K562 treated with DMSO at 1 percent for 12 hours (cell line): ENCODE results near the gene RGL3. TPM values are rescaled to one million over a fixed set of nuclear protein-coding genes. Genes with fewer than 3 reads are reported as not detected.

ENCODE experiments used
- total RNA-seq: library from RNA; unstranded; fragments of 300-600 nt; gene quantifications from 2 replicates; pipeline ENCODE4 v1.2.3, GENCODE V29; 2022; ENCODE audit not compliant: insufficient read depth

RGL3 gene, protein sequence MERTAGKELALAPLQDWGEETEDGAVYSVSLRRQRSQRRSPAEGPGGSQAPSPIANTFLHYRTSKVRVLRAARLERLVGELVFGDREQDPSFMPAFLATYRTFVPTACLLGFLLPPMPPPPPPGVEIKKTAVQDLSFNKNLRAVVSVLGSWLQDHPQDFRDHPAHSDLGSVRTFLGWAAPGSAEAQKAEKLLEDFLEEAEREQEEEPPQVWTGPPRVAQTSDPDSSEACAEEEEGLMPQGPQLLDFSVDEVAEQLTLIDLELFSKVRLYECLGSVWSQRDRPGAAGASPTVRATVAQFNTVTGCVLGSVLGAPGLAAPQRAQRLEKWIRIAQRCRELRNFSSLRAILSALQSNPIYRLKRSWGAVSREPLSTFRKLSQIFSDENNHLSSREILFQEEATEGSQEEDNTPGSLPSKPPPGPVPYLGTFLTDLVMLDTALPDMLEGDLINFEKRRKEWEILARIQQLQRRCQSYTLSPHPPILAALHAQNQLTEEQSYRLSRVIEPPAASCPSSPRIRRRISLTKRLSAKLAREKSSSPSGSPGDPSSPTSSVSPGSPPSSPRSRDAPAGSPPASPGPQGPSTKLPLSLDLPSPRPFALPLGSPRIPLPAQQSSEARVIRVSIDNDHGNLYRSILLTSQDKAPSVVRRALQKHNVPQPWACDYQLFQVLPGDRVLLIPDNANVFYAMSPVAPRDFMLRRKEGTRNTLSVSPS
- total RNA-seq: 1.3 and 2.0 TPM in 2 replicates

DNA sequence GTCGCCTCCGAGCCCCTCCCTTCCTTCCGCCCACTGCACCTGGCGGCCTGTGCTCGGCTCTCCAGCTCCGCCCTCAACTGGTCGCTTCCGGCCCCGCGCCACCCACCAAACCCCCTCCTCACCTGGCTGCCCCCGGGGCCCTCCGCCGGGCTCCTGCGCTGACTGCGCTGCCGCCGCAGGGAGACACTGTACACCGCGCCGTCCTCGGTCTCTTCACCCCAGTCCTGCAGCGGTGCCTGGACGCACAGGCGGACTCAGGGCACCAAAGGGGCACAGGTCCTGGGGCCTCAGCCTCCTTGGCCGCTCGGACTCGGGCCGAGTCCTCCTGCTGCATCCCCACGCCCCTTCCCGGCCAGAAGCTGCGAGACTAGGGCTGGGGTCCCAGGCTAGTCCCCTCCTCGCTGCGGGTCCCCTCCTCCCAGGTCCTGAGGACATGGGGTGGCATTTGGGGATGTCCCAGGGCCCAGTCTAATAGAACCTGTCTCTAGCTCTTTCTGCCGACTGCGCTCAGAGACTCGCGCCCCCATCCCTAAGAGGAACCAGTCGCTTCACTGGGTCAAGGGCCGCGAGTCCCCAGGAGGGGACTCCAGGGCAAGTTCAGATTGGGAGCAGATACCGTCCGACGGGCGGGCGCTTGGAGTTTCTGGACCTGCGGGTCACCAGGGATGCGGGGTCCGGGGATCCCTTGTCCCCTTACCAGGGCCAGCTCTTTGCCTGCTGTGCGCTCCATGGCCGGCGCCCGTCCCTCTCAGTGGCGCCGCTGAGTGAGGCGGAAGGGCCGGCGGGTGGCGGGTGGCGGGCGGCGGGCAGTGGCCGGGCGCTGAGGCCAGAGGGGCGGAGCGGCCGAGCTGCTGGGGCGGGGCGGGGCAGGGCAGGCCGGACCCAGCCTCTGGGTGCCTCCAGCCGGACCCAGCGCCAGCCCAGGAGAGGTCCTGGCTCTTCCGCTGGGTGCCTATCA, at the start of gene RGL3:
Gene RGL3 (minus strand): TSS at position 766 of the 958 bp plus-strand sequence. CDS start 36 bp downstream, at position 730.

DNA sequence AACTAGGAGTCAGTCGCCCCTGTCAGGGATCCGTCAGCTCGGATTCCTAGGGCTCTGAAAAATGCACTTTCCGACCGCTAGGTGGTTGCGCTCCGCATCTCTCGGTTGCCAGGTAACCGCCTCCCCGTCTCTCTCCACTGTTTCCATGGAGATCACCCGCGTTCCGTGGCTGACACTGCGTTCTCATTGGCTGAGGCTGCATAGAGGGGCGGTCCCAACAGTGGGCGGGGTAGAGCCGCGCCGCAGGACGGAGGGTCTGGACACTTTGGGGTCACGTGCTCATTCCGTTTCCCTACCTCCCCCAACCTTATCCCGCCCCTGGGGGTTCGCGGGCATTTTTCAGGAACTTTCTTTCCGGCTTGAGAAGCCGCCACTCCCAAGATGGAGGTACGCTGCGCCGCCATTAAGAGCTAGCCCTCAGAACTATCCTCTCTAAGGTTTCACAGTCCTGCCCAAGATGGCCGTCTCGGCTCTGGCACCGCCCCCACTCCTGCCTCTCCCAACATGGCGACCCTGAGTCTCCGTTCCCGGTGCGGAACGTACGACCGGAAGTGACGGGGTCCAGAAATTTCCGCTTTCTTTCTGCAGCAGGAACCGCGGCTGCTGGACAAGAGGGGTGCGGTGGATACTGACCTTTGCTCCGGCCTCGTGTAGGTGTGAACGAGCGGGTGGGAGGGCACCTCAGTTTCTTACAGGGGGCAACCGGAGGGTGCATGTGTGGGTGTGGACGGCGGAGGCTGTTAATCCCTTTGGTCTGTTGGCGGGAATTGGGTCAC, 16.1 kb upstream of the RGL3 start, which contains the start of the genes ODAD3 and PRKCSH:
Gene ODAD3 (minus strand): TSS at position 65 of the 776 bp plus-strand sequence. CDS start 105 bp downstream, outside the sequence.
Gene PRKCSH (plus strand): TSS at position 579 of the 776 bp plus-strand sequence. CDS start 483 bp downstream, outside the sequence.

DNA sequence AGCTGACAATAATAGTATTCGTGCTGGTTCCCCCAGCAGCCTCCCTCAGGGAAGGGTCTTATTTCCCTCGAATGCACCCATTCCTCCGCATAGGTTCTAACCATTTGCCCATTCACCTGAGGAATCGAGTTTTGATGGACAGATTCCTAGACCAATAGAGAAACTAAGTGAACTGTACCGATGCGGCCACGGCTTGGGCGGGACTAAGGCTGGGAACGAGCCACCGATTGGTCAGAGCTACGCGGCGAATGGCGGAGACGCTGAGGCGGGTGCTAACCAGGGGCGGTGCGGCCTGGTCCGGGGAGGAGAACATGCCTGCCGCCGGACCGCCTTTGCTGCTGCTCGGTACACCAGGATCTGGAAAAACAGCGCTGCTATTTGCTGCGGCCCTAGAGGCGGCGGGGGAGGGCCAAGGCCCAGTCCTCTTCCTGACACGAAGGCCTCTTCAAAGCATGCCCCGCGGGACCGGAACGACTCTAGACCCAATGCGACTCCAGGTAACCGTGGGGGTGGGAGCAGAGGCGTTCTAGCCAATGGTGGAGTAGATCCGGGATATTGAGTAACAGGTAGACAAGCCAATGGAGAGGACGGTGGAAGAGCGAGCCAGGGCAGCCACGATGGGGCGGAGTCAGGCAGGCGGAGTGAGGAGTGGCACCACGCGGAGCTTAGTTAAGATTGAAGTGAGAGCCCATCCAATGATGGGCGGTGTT, 44.5 kb downstream of the RGL3 start, which contains the start of gene SWSAP1:
Gene SWSAP1 (plus strand): TSS at position 234 of the 710 bp plus-strand sequence. CDS start 15 bp downstream, at position 249.

DNA sequence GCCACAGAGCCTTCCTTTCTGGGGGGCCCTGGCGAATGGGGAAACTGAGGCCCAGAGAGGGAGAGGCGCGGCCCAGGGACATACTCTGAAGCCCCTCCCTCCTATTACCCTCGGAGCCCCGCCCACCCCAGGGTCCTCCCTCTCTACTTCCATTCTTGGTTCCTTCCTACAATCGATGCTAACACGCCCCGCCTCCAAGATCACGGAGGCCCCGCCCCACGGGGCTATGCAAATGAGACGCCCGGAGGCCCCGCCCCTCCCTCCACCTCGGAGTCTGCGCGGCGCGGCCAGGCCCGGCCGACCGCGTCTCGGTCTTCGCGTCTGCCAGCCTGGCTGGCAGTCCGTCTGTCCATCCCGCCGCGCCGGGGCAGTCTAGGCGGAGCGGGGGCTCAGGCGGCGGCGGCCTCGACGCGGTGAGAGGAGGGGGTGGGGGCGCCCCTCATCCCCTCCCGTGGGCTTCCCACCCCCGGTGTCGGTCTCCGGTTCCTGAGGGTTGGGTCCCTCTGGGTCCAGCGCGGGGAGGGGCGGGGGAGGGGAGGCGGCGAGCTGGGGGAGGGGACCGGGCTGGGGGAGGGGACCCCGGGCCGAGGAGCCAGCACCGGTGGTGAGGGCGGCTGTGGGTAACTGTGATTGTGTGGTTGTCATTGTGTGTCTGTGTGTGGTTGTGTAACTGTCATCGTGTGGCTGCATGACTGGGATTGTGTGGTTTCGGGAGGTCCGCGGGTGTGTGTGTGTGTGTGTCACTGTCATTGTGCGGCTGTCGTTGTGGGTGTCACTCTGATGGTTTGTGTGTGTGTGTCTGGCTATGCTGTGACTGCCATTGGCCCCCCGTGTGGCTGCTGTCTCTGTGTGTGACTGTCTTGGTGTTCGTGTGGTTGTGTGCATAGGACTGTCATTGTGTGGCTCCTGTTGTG, 63.7 kb downstream of the RGL3 start, which contains the start of gene PLPPR2:
Gene PLPPR2 (plus strand): TSS at position 273 of the 914 bp plus-strand sequence. CDS start 2,242 bp downstream, outside the sequence.

DNA sequence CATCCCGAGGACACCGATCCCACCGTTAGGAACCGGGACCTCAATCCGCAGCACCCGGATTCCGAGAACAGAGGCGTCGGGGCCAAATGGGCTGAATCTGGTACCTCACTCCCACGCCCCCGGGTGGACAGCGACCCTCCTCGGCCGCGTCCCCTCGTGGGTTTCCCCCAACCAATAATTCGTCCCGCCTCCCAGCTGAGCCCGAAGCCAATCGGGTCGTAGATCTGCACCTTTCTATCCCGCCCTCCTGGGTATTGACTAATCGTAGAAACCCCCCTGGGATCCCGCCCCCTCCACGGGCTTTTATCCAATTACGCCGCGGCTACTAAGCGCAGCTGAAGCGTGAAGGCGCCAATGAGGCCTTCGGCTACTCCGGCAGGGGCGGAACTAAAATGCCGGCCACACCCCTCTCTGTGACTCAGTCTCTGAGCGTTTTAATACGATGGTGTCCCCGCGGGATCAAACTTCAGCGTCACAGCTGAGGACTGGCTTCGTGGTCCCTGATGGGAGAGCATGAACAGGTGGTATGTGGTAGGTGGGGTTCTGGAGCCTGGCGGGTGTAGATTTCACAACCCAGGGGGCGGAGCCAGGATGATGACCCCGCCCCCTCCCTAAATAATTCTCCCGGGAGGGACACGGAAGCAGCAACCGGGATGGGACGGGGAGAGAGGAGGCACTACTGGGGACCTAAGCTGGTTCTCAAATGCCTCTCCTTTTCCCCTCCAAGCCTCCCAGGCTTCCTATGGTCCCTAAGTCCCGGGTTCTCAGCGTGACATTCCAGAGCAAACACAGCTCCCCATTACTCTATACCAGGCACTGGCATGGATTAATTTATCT, 72.8 kb downstream of the RGL3 start, which contains the start of the genes CCDC159 and TMEM205:
Gene CCDC159 (plus strand): TSS at position 416 of the 837 bp plus-strand sequence. CDS start 88 bp downstream, at position 504.
Gene TMEM205 (minus strand): TSS at position 165 of the 837 bp plus-strand sequence. CDS start 649 bp downstream, outside the sequence.

Other genes with a start within 250 kb of the RGL3 start
- gene KANK2, start 221.8 kb downstream of the RGL3 start, total RNA-seq: 14.5 and 56.0 TPM in 2 replicates
- gene ANGPTL8, start 179.7 kb downstream of the RGL3 start, total RNA-seq: not detected in 2 replicates
- gene DOCK6, start 156.8 kb downstream of the RGL3 start, total RNA-seq: 5.7 and 22.5 TPM in 2 replicates
- gene TSPAN16, start 123.2 kb downstream of the RGL3 start, total RNA-seq: not detected in 2 replicates
- 2.0 and 5.5 TPM in 2 replicates for gene RAB3D, start 79.7 kb downstream of the RGL3 start, total RNA-seq
- 63.8 and 74.8 TPM in 2 replicates for gene TMEM205, start 73.0 kb downstream of the RGL3 start, total RNA-seq
- gene CCDC159, start 72.8 kb downstream of the RGL3 start, total RNA-seq: 8.4 and 20.3 TPM in 2 replicates
- 23.2 and 37.6 TPM in 2 replicates for gene PLPPR2, start 63.9 kb downstream of the RGL3 start, total RNA-seq
- gene SWSAP1, start 44.6 kb downstream of the RGL3 start, total RNA-seq: 4.0 and 4.5 TPM in 2 replicates
- gene EPOR, start 35.0 kb downstream of the RGL3 start, total RNA-seq: 11.9 and 13.5 TPM in 2 replicates
- 1.1 TPM in 1 of 2 replicates, not detected in the other for gene ODAD3, start 15.8 kb upstream of the RGL3 start, total RNA-seq
- gene PRKCSH, start 16.3 kb upstream of the RGL3 start, total RNA-seq: 269 and 367 TPM in 2 replicates
- not detected in 2 replicates for gene ELAVL3, start 61.7 kb upstream of the RGL3 start, total RNA-seq
- 9.0 and 9.8 TPM in 2 replicates for gene ZNF653, start 86.5 kb upstream of the RGL3 start, total RNA-seq
- 43.6 and 45.8 TPM in 2 replicates for gene ECSIT, start 109.8 kb upstream of the RGL3 start, total RNA-seq
- 2.0 and 5.0 TPM in 2 replicates for gene CNN1, start 119.5 kb upstream of the RGL3 start, total RNA-seq
- gene ELOF1, start 139.9 kb upstream of the RGL3 start, total RNA-seq: 115 and 131 TPM in 2 replicates
- gene ACP5, start 158.3 kb upstream of the RGL3 start, total RNA-seq: 34.2 and 38.6 TPM in 2 replicates
- 5.6 and 10.2 TPM in 2 replicates for gene ZNF627, start 178.2 kb upstream of the RGL3 start, total RNA-seq